Transverse colon (tissue), 4 donors: Measurements from ENCODE around the gene YBX3.

Source experiments
- POLR2A ChIP-seq: fragments of 450-650 bp; IDR thresholded peaks from one replicate; pipeline ENCODE4 v1.6.1; 2016; ENCODE audit warnings: antibody characterized with exemption, mild to moderate bottlenecking, moderate library complexity
- POLR2AphosphoS5 ChIP-seq, 3 donors: sonication (generic); formaldehyde crosslinking; IDR thresholded peaks; one replicate each; pipeline ENCODE4 v1.6.1; 2016; ENCODE audit warnings: antibody characterized with exemption in 3 of 3
- TF ChIP-seq, protein P1 (sequence below), 5 experiments: fragments of 200-600 bp in 3 of 5; fragments of 450-650 bp in 2 of 5; sonication (generic) in 3 of 5; IDR thresholded peaks; 1 replicate in 2 of 5; 2 replicates in 3 of 5; pipeline ENCODE4 v1.5.1; 2016 to 2017; ENCODE audit warnings: antibody characterized with exemption in 5 of 5, inconsistent platforms in 3 of 5, mild to moderate bottlenecking in 2 of 5, moderate library complexity in 1 of 5

DNA sequence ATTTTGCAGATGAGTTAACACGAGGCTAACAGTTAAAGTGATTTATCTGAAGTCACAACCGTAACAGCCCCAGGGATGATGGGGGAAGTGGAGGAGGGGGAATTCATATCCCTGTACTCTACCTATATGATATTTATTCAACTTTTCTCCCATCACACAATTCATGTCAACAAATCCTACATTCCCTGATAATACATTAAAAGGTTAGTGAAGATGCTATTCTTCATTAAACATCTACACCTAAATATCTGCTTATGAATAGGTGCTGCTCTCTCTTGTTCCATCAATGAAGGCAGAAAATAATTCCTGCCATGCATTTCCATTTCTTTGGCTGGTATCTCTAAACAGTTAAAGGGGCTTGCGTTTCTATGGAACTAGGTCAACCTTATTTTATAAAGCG, 6.8 kb downstream of the YBX3 start:
- TF ChIP-seq POLR2A (no peak), POLR2AphosphoS5 (IDR thresholded peaks at IDR 0.05) (no peak)
- TF ChIP-seq, protein P1, sequence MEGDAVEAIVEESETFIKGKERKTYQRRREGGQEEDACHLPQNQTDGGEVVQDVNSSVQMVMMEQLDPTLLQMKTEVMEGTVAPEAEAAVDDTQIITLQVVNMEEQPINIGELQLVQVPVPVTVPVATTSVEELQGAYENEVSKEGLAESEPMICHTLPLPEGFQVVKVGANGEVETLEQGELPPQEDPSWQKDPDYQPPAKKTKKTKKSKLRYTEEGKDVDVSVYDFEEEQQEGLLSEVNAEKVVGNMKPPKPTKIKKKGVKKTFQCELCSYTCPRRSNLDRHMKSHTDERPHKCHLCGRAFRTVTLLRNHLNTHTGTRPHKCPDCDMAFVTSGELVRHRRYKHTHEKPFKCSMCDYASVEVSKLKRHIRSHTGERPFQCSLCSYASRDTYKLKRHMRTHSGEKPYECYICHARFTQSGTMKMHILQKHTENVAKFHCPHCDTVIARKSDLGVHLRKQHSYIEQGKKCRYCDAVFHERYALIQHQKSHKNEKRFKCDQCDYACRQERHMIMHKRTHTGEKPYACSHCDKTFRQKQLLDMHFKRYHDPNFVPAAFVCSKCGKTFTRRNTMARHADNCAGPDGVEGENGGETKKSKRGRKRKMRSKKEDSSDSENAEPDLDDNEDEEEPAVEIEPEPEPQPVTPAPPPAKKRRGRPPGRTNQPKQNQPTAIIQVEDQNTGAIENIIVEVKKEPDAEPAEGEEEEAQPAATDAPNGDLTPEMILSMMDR (IDR thresholded peaks at IDR 0.05): no peak
